ENCODE data around the gene PRDM16. TPM values are rescaled to one million over a fixed set of nuclear protein-coding genes. Genes with fewer than 3 reads are reported as not detected.

The PRDM16 gene
- total and polyA plus RNA-seq, 4 donors, result 0.05 to 0.67 (median 0.19) TPM

GRCh38 chr1:3255680-3256079, 186.7 kb downstream of the PRDM16 start:
- DNase-seq (ENCODE audit: low spot score), result no peak
- Histone ChIP-seq H3K27ac (ENCODE audit: low read depth in 1 of 2, low read length in 2 of 2) (no peak overlapping the region), H3K4me3 (ENCODE audit: low read depth in 1 of 3, low read length in 3 of 3) (no peak overlapping the region), H3K9me3 (ENCODE audit: control insufficient read depth in 4 of 4, low read length in 3 of 4) (no peaks in the 10 kb centered on the region), H3K27me3 (ENCODE audit: control insufficient read depth in 4 of 4, insufficient read depth in 4 of 4, low read length in 3 of 4) (no peaks in the 10 kb centered on the region), H3K9ac (ENCODE audit: low read depth in 1 of 2, low read length in 2 of 2) (no peak overlapping the region), H3K36me3 (ENCODE audit: control insufficient read depth in 4 of 4, insufficient read depth in 3 of 4, low read depth in 1 of 4, low read length in 3 of 4) (no peaks in the 10 kb centered on the region), H3K4me1 (ENCODE audit: control insufficient read depth in 4 of 4, insufficient read depth in 4 of 4, low read length in 3 of 4) (no peaks in the 10 kb centered on the region)
- no peak for TF ChIP-seq SP1 (IDR thresholded peaks at IDR 0.05)
- TF ChIP-seq EGR1 (IDR thresholded peaks at IDR 0.05; ENCODE audit: low read depth in 2 of 2), result no peak
- no peak for TF ChIP-seq CTCF (IDR thresholded peaks at IDR 0.05; ENCODE audit: low read depth, low read length, missing input control)
- no peak for TF ChIP-seq ZBTB33 (IDR thresholded peaks at IDR 0.05)
- TF ChIP-seq REST (IDR thresholded peaks at IDR 0.05), result no peak
- no peak for TF ChIP-seq RXRA (IDR thresholded peaks at IDR 0.05)
- no peak for TF ChIP-seq ATF3 (IDR thresholded peaks at IDR 0.05)
- TF ChIP-seq GABPA (IDR thresholded peaks at IDR 0.05 in 1 of 2, conservative IDR thresholded peaks at IDR 0.05 in 1 of 2), result no peak
- TF ChIP-seq MAX (IDR thresholded peaks at IDR 0.05), result no peak
- no peak for TF ChIP-seq NR2F2 (IDR thresholded peaks at IDR 0.05)
- TF ChIP-seq FOXA1 (IDR thresholded peaks at IDR 0.05), result no peak
- TF ChIP-seq TAF1 (conservative IDR thresholded peaks at IDR 0.05), result no peak
- TF ChIP-seq JUND (IDR thresholded peaks at IDR 0.05), result no peak
- TF ChIP-seq HNF4G (IDR thresholded peaks at IDR 0.05), result no peak
- no peak for TF ChIP-seq RAD21 (IDR thresholded peaks at IDR 0.05)
- WGBS, result 95% methylated on average over 15 of the region's 15 CpGs

- Histone ChIP-seq H3K9ac (ENCODE audit: low read depth in 1 of 2, low read length in 2 of 2) (no peak overlapping the region), H3K27ac (ENCODE audit: low read depth in 1 of 2, low read length in 2 of 2) (no peak overlapping the region), H3K36me3 (ENCODE audit: control insufficient read depth in 4 of 4, insufficient read depth in 3 of 4, low read depth in 1 of 4, low read length in 3 of 4) (no peaks in the 10 kb centered on the region), H3K4me1 (ENCODE audit: control insufficient read depth in 4 of 4, insufficient read depth in 4 of 4, low read length in 3 of 4) (no peaks in the 10 kb centered on the region), H3K4me3 (ENCODE audit: low read depth in 1 of 3, low read length in 3 of 3) (no peak overlapping the region), H3K9me3 (ENCODE audit: control insufficient read depth in 4 of 4, low read length in 3 of 4) (no peaks in the 10 kb centered on the region), H3K27me3 (ENCODE audit: control insufficient read depth in 4 of 4, insufficient read depth in 4 of 4, low read length in 3 of 4) (peaks cover 0 to 3% (median 0%) of the 10 kb centered on the region in 4 donors)
- TF ChIP-seq JUND (IDR thresholded peaks at IDR 0.05) (no peak), RXRA (IDR thresholded peaks at IDR 0.05) (no peak), ZBTB33 (IDR thresholded peaks at IDR 0.05) (no peak), FOXA2 (IDR thresholded peaks at IDR 0.05) (no peak), ATF3 (IDR thresholded peaks at IDR 0.05) (no peak), CTCF (IDR thresholded peaks at IDR 0.05; ENCODE audit: low read depth, low read length, missing input control) (no peak), GABPA (IDR thresholded peaks at IDR 0.05 in 1 of 2, conservative IDR thresholded peaks at IDR 0.05 in 1 of 2) (no peak), SP1 (IDR thresholded peaks at IDR 0.05) (no peak), FOXA1 (IDR thresholded peaks at IDR 0.05) (no peak)
- 92% methylated on average over 4 of the region's 4 CpGs for WGBS
- DNase-seq (ENCODE audit: low spot score), result no peak
Measured at GRCh38 chr1:3257788-3258187, 188.8 kb downstream of the PRDM16 start.
